ENCODE measurements around the gene IP6K3. TPM values are rescaled to one million over a fixed set of nuclear protein-coding genes. Genes with fewer than 3 reads are reported as not detected.

The IP6K3 gene
- total RNA-seq, 4 donors from 2014 or later, result 0.34 to 2.3 (median 1.1) TPM; not detected in 1

- TF ChIP-seq CTCF (IDR thresholded peaks at IDR 0.05; ENCODE audit: low read depth), result no peak
Observed at GRCh38 chr6:33726696-33727095, 20.0 kb downstream of the IP6K3 start.

GRCh38 chr6:33725891-33726673, 20.6 kb downstream of the IP6K3 start:
- TF ChIP-seq CTCF (IDR thresholded peaks at IDR 0.05; ENCODE audit: low read depth), result no peak

- no peak for TF ChIP-seq CTCF (IDR thresholded peaks at IDR 0.05; ENCODE audit: low read depth)
Observed at GRCh38 chr6:33725222-33725621, 21.5 kb downstream of the IP6K3 start.

- no peak for TF ChIP-seq CTCF (IDR thresholded peaks at IDR 0.05; ENCODE audit: low read depth)
Observed at GRCh38 chr6:33724102-33725023, 22.3 kb downstream of the IP6K3 start.

GRCh38 chr6:33723371-33724085, 23.2 kb downstream of the IP6K3 start:
- no peak for TF ChIP-seq CTCF (IDR thresholded peaks at IDR 0.05; ENCODE audit: low read depth)

GRCh38 chr6:33722103-33722623, 24.5 kb downstream of the IP6K3 start:
- TF ChIP-seq CTCF (IDR thresholded peaks at IDR 0.05; ENCODE audit: low read depth), result no peak
